K562 (cell line): ENCODE measurements around the gene TRIO. TPM values are rescaled to one million over a fixed set of nuclear protein-coding genes. Genes with fewer than 3 reads are reported as not detected.

Experiments
- ATAC-seq: fragments of 200-7000 bp; cut with Tn5 transposase; 3 replicates; pipeline ENCODE4 v1.9.1; 2020; ENCODE audit warnings: moderate library complexity
- BruUV-seq: library from RNA; stranded (reverse); fragments of 400-500 nt; replicated peaks from 2 replicates; lab custom pipeline; 2021; lab: Mats Ljungman, UMichigan
- CTCF ChIA-PET: fragments of 300-600 bp; formaldehyde crosslinking; extraction: SDS; loops from one replicate; lab custom pipeline; 2021; ENCODE audit warnings: low intra/inter-chr PET ratio; lab: Yijun Ruan, JAX
- POLR2A ChIA-PET: fragments of 300-600, 350-650 bp; sonication (Branson Sonifier 250); formaldehyde crosslinking; extraction: SDS; loops from one replicate; lab custom pipeline; 2021; ENCODE audit warnings: antibody characterized with exemption, inconsistent platforms; lab: Yijun Ruan, JAX
- DNase-seq, 4 experiments: peaks; one replicate each; pipeline versions ENCODE4 v3.0.0 to v3.0.0-alpha.2; 2011 to 2018; ENCODE audit warnings: low spot score in 3 of 4, mixed read lengths in 3 of 4; ENCODE audit errors: extremely low read depth in 1 of 4
- FAIRE-seq: peaks from 2 replicates; lab custom pipeline; 2011; peaks lifted over from hg19 to GRCh38; lab: Jason Lieb, UNC
- H2AFZ ChIP-seq: 2 replicates; pipeline ENCODE4 v1.6.0; 2011; ENCODE audit warnings: low read depth, low read length, control low read depth, inconsistent platforms
- H3K27ac ChIP-seq: fragments of 200-600 bp; 3 replicates; pipeline ENCODE4 v1.8.0; 2011; ENCODE audit warnings: low read depth, mild to moderate bottlenecking, control low read depth, inconsistent platforms, low read length, moderate library complexity, mixed read lengths; ENCODE audit errors: extremely low read depth
- H3K27me3 ChIP-seq, 2 experiments: fragments of 300-600 bp in 1 of 2; 2 replicates in 1 of 2; 3 replicates in 1 of 2; pipeline versions ENCODE4 v1.6.0 to v1.8.0; 2011; ENCODE audit warnings: inconsistent platforms in 2 of 2, low read length in 2 of 2, mild to moderate bottlenecking in 1 of 2, mixed read lengths in 1 of 2, moderate library complexity in 1 of 2; ENCODE audit not compliant: control insufficient read depth in 2 of 2, insufficient read depth in 2 of 2
- H3K36me3 ChIP-seq: fragments of 300-600 bp; 3 replicates; pipeline ENCODE4 v1.8.0; 2011; ENCODE audit warnings: mild to moderate bottlenecking, low read length, inconsistent platforms; ENCODE audit not compliant: control insufficient read depth, insufficient read depth
- H3K4me1 ChIP-seq, 2 experiments: fragments of 200-600 bp in 1 of 2; replicated peaks in 1 of 2; 2 replicates in 1 of 2; 3 replicates in 1 of 2; pipeline versions ENCODE4 v1.5.1 to v1.8.0; 2011; ENCODE audit warnings: inconsistent platforms in 2 of 2, low read length in 2 of 2, mild to moderate bottlenecking in 1 of 2, mixed read lengths in 1 of 2, moderate library complexity in 1 of 2; ENCODE audit not compliant: control insufficient read depth in 2 of 2, insufficient read depth in 2 of 2
- H3K4me2 ChIP-seq: 2 replicates; pipeline ENCODE4 v1.6.1; 2011; ENCODE audit warnings: low read length, control low read depth, inconsistent platforms, mixed read lengths; ENCODE audit not compliant: insufficient read depth
- H3K4me3 ChIP-seq: fragments of 200-600 bp; sonication (generic), shearing (Covaris generic); 2 replicates; pipeline ENCODE4 v1.5.1; 2016; ENCODE audit warnings: control low read depth, inconsistent platforms
- H3K79me2 ChIP-seq: fragments of 200-600 bp; 3 replicates; pipeline ENCODE4 v1.8.0; 2011; ENCODE audit warnings: low read length, inconsistent platforms; ENCODE audit not compliant: control insufficient read depth, insufficient read depth
- H3K9ac ChIP-seq, 2 experiments: 2 replicates each; pipeline versions ENCODE4 v1.6.0 to v1.6.1; 2011; ENCODE audit warnings: low read depth in 2 of 2, low read length in 2 of 2, control low read depth in 1 of 2, inconsistent platforms in 1 of 2, mild to moderate bottlenecking in 1 of 2, mixed read lengths in 1 of 2; ENCODE audit not compliant: insufficient read depth in 1 of 2
- H3K9me1 ChIP-seq: one replicate; pipeline ENCODE4 v1.6.0; 2011; ENCODE audit warnings: inconsistent platforms, mild to moderate bottlenecking, low read length, moderate library complexity; ENCODE audit not compliant: control insufficient read depth, insufficient read depth
- H3K9me3 ChIP-seq: replicated peaks from 2 replicates; pipeline ENCODE4 v1.5.1; 2011; ENCODE audit warnings: low read depth, low read length, inconsistent platforms; ENCODE audit not compliant: control insufficient read depth, insufficient read depth
- H4K20me1 ChIP-seq: replicated peaks from 2 replicates; pipeline ENCODE4 v1.6.1; 2011; ENCODE audit warnings: low read length, inconsistent platforms, mixed read lengths; ENCODE audit not compliant: control insufficient read depth, insufficient read depth
- E2F3 ChIP-seq: fragments of 250-450 bp; sonication (Bioruptor Pico); IDR thresholded peaks from 2 replicates; pipeline ENCODE4 v1.4.0; 2020; ENCODE audit warnings: mild to moderate bottlenecking
- GMEB1 ChIP-seq: fragments of 250-450 bp; sonication (Bioruptor Pico); IDR thresholded peaks from 2 replicates; pipeline ENCODE4 v1.4.0; 2020; ENCODE audit warnings: mild to moderate bottlenecking
- HDAC8 ChIP-seq: fragments of 450-650 bp; IDR thresholded peaks from 2 replicates; pipeline ENCODE4 v1.6.1; 2016; ENCODE audit warnings: mild to moderate bottlenecking, missing genetic modification characterization, moderate library complexity, missing compliant biosample characterization
- NBN ChIP-seq: fragments of 450-650 bp; IDR thresholded peaks from 2 replicates; pipeline ENCODE4 v1.6.1; 2016; ENCODE audit warnings: low read depth, mild to moderate bottlenecking
- TCFL5 ChIP-seq: fragments of 250-450 bp; sonication (Bioruptor Pico); conservative IDR thresholded peaks from 2 replicates; pipeline ENCODE4 v1.6.1; 2021; ENCODE audit warnings: mild to moderate bottlenecking, moderate library complexity, matching md5 sums
- ZNF133 ChIP-seq: fragments of 250-450 bp; sonication (Bioruptor Pico); IDR thresholded peaks from 2 replicates; pipeline ENCODE4 v1.4.0; 2020; ENCODE audit warnings: mild to moderate bottlenecking
- ZNF668 ChIP-seq: fragments of 250-450 bp; sonication (Bioruptor Pico); IDR thresholded peaks from 2 replicates; pipeline ENCODE4 v1.8.0; 2022; ENCODE audit warnings: mild to moderate bottlenecking, inconsistent platforms
- ZNF699 ChIP-seq: fragments of 250-450 bp; sonication (Bioruptor Pico); IDR thresholded peaks from 2 replicates; pipeline ENCODE4 v1.8.0; 2021; ENCODE audit warnings: mild to moderate bottlenecking, moderate library complexity; ENCODE audit not compliant: insufficient replicate concordance
- WGBS: fragments of 100-300 bp; shearing (Covaris generic); methylation state at CpG from one replicate; pipeline ENCODE4 v1.1.6; 2016; ENCODE audit warnings: low coverage, mixed read lengths; ENCODE audit not compliant: insufficient coverage; ENCODE audit errors: missing lambda C conversion rate; 5-methylcytosine and 5-hydroxymethylcytosine counted together
- in situ Hi-C: fragments of 300-500 bp; cut with MboI; formaldehyde crosslinking; loops from 4 replicates; pipeline ENCODE4 v1.15.0; 2018; ENCODE audit warnings: inconsistent platforms, mixed read lengths
- intact Hi-C: fragments of 100-400 bp; cut with micrococcal nuclease; formaldehyde crosslinking; loops from 2 replicates; pipeline ENCODE4 v1.14.2; 2022
- polyA plus RNA-seq, 8 experiments: library from polyadenylated mRNA; depleted of rRNA in 4 of 8; stranded (reverse) in 5 of 8; unstranded in 3 of 8; fragments of >200 nt; fragmentation: Nextera tagmentation in 2 of 8; fragmentation: Illumina TruSeq in 1 of 8; extraction: Ambion mirVana in 2 of 8; extraction: Trizol in 1 of 8; gene quantifications; 2 replicates each; pipeline versions ENCODE4 v1.2.1 to v1.2.3, GENCODE V29; 2011 to 2014; ENCODE audit warnings: inconsistent platforms in 1 of 8, missing spikeins in 1 of 8
- total RNA-seq, 7 experiments: library from RNA; depleted of rRNA in 6 of 7; stranded (reverse); fragments of >200 nt in 6 of 7; fragmentation: Illumina TruSeq in 2 of 7; extraction: Trizol in 2 of 7; gene quantifications; 2 replicates each; pipeline versions ENCODE4 v1.2.1 to v1.2.3, GENCODE V29; 2011 to 2021; ENCODE audit warnings: low replicate concordance in 1 of 7
- TF ChIP-seq, protein P1 (sequence below): sonication (generic); formaldehyde crosslinking; IDR thresholded peaks from 2 replicates; pipeline ENCODE4 v1.8.1; 2023; ENCODE audit warnings: mild to moderate bottlenecking, missing genetic modification reagents

TRIO gene
- total and polyA plus RNA-seq, 9 of the 15 experiments (the other 6 are each of a cell fraction or from before 2014, with no cell fraction given): 0.24 to 5.0 (median 1.1) TPM

GRCh38 chr5:14118551-14119320 is 24.4 kb upstream of the TRIO start:
- Histone ChIP-seq H3K4me1 (no peaks in the 10 kb centered on the region), H3K4me3 (no peak overlapping the region), H3K36me3 (no peaks in the 10 kb centered on the region), H2AFZ (no peak overlapping the region), H3K9me3 (no peaks in the 10 kb centered on the region), H3K4me2 (no peak overlapping the region), H4K20me1 (no peaks in the 10 kb centered on the region), H3K79me2 (no peaks in the 10 kb centered on the region), H3K27ac (no peak overlapping the region), H3K9me1 (no peaks in the 10 kb centered on the region), H3K9ac (no peak overlapping the region), H3K27me3 (peaks cover 0 to 9% of the 10 kb centered on the region in 2 experiments; a peak in 1 of 5 replicates)
- intact Hi-C loops: no loop called here
- under 1% methylated on average over 15 of the region's 15 CpGs for WGBS
- in situ Hi-C loops: no loop called here
- CTCF ChIA-PET: no interaction called here
- POLR2A ChIA-PET: no interaction called here
- ATAC-seq (no peak; the same call in 2 of the 3 replicates), DNase-seq (no peak), FAIRE-seq (no peak)
- BruUV-seq: no TSS peak
- TF ChIP-seq ZNF699 (CRISPR knock-in tag) (no peak), HDAC8 (tag) (no peak), ZNF133 (CRISPR knock-in tag) (no peak), E2F3 (CRISPR knock-in tag) (no peak), NBN (no peak), ZNF668 (no peak), GMEB1 (CRISPR knock-in tag) (no peak), TCFL5 (no peak)
- TF ChIP-seq, protein P1, sequence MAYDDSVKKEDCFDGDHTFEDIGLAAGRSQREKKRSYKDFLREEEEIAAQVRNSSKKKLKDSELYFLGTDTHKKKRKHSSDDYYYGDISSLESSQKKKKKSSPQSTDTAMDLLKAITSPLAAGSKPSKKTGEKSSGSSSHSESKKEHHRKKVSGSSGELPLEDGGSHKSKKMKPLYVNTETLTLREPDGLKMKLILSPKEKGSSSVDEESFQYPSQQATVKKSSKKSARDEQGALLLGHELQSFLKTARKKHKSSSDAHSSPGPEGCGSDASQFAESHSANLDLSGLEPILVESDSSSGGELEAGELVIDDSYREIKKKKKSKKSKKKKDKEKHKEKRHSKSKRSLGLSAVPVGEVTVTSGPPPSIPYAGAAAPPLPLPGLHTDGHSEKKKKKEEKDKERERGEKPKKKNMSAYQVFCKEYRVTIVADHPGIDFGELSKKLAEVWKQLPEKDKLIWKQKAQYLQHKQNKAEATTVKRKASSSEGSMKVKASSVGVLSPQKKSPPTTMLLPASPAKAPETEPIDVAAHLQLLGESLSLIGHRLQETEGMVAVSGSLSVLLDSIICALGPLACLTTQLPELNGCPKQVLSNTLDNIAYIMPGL (CRISPR knock-in tag): no peak
